Tibial nerve (tissue), 4 donors: Measurements from ENCODE around the gene ARMC9. TPM values are rescaled to one million over a fixed set of nuclear protein-coding genes. Genes with fewer than 3 reads are reported as not detected.

Source experiments
- DNase-seq, 2 donors: peaks; one replicate each; pipeline ENCODE4 v3.0.0-alpha.2; 2019; ENCODE audit warnings: low spot score in 2 of 2
- H3K27ac ChIP-seq, 4 donors: fragments of 200-600 bp; sonication (generic) in 3 of 4; one replicate each; pipeline ENCODE4 v1.5.1; 2017 to 2019; ENCODE audit warnings: mild to moderate bottlenecking in 1 of 4
- H3K27me3 ChIP-seq, 2 donors: fragments of 200-600 bp; sonication (generic) in 1 of 2; one replicate each; pipeline versions ENCODE4 v1.5.1 to v1.6.0; 2017 to 2019
- H3K36me3 ChIP-seq, 3 donors: fragments of 200-600 bp; sonication (generic); one replicate each; pipeline ENCODE4 v1.5.1; 2018 to 2019
- H3K4me1 ChIP-seq, 4 donors: fragments of 200-600 bp; sonication (generic) in 3 of 4; one replicate each; pipeline ENCODE4 v1.5.1; 2017 to 2019
- H3K4me3 ChIP-seq, 4 donors: fragments of 200-600 bp; sonication (generic) in 3 of 4; one replicate each; pipeline ENCODE4 v1.5.1; 2017 to 2019; ENCODE audit warnings: mild to moderate bottlenecking in 1 of 4, moderate library complexity in 1 of 4
- H3K9me3 ChIP-seq, 4 donors: fragments of 200-600 bp; sonication (generic) in 3 of 4; one replicate each; pipeline ENCODE4 v1.5.1; 2017 to 2019
- CTCF ChIP-seq, 5 experiments: fragments of 200-600 bp in 3 of 5; fragments of 450-650 bp in 2 of 5; sonication (generic) in 3 of 5; IDR thresholded peaks; one replicate each; pipeline ENCODE4 v1.5.1; 2016 to 2019; ENCODE audit warnings: antibody characterized with exemption in 5 of 5, mild to moderate bottlenecking in 3 of 5, moderate library complexity in 2 of 5
- EP300 ChIP-seq, 2 donors: sonication (generic); formaldehyde crosslinking; IDR thresholded peaks; one replicate each; pipeline ENCODE4 v1.6.1; 2017; ENCODE audit warnings: antibody characterized with exemption in 2 of 2, mild to moderate bottlenecking in 1 of 2
- POLR2A ChIP-seq, 2 donors: fragments of 450-650 bp; IDR thresholded peaks; one replicate each; pipeline ENCODE4 v1.6.1; 2017; ENCODE audit warnings: antibody characterized with exemption in 2 of 2, mild to moderate bottlenecking in 2 of 2, moderate library complexity in 2 of 2
- WGBS, 2 donors: methylation state at CpG; one replicate each; pipeline ENCODE4 v1.1.5; 2018; 5-methylcytosine and 5-hydroxymethylcytosine counted together
- total RNA-seq, 4 donors: library from RNA; depleted of rRNA; stranded (reverse); fragments of >200 nt; gene quantifications; one replicate each; pipeline ENCODE4 v1.1.0, GENCODE V29; 2016

The ARMC9 gene
- total RNA-seq, 4 donors from 2014 or later, result 8.7 to 30.0 (median 18.6) TPM

- WGBS, 2 donors, result 70 to 74% methylated on average over 12 of the region's 12 CpGs
- no peak for DNase-seq
- TF ChIP-seq CTCF (IDR thresholded peaks at IDR 0.05), result peak in 2 of 5 experiments; percentile 10 to 11
- TF ChIP-seq POLR2A (IDR thresholded peaks at IDR 0.05), result no peak
- TF ChIP-seq EP300 (IDR thresholded peaks at IDR 0.05), result no peak
- no peak overlapping the region for H3K4me3 ChIP-seq
- H3K36me3 ChIP-seq, result peaks cover 0 to 33% (median 0%) of the 10 kb centered on the region in 3 donors
- H3K4me1 ChIP-seq, result peaks cover 0 to 13% (median 1%) of the 10 kb centered on the region in 4 donors
- no peaks in the 10 kb centered on the region for H3K9me3 ChIP-seq
- H3K27ac ChIP-seq, result peak overlapping the region in 2 of 4 donors; percentile 36 to 53
- no peaks in the 10 kb centered on the region for H3K27me3 ChIP-seq
Measured at GRCh38 chr2:231361701-231362554, 163.5 kb downstream of the ARMC9 start.

- Histone ChIP-seq H3K9me3 (no peaks in the 10 kb centered on the region), H3K4me3 (no peak overlapping the region), H3K36me3 (peaks cover 0 to 26% (median 0%) of the 10 kb centered on the region in 3 donors), H3K27me3 (no peaks in the 10 kb centered on the region), H3K27ac (peak overlapping the region in 1 of 4 donors; percentile 53), H3K4me1 (peaks cover 0 to 12% (median 1%) of the 10 kb centered on the region in 4 donors)
- TF ChIP-seq EP300 (IDR thresholded peaks at IDR 0.05) (no peak), CTCF (IDR thresholded peaks at IDR 0.05) (no peak), POLR2A (IDR thresholded peaks at IDR 0.05) (no peak)
- DNase-seq, result no peak
- 74 to 83% methylated on average over 9 of the region's 9 CpGs for WGBS, 2 donors
Measured at GRCh38 chr2:231362555-231363184, 164.2 kb downstream of the ARMC9 start.

GRCh38 chr2:231364061-231364460 is 165.6 kb downstream of the ARMC9 start:
- TF ChIP-seq CTCF (IDR thresholded peaks at IDR 0.05), result no peak
- no peak for TF ChIP-seq EP300 (IDR thresholded peaks at IDR 0.05)
- TF ChIP-seq POLR2A (IDR thresholded peaks at IDR 0.05), result no peak
- 90 to 91% methylated on average over 5 of the region's 5 CpGs for WGBS, 2 donors
- DNase-seq, result no peak
- peaks cover 0 to 26% (median 0%) of the 10 kb centered on the region in 3 donors for H3K36me3 ChIP-seq
- no peaks in the 10 kb centered on the region for H3K9me3 ChIP-seq
- H3K4me3 ChIP-seq, result no peak overlapping the region
- peaks cover 0 to 12% (median 1%) of the 10 kb centered on the region in 4 donors for H3K4me1 ChIP-seq
- H3K27me3 ChIP-seq, result no peaks in the 10 kb centered on the region
- H3K27ac ChIP-seq, result peak overlapping the region in 1 of 4 donors; percentile 85

- H3K4me1 ChIP-seq, result peaks cover 0 to 12% (median 1%) of the 10 kb centered on the region in 4 donors
- TF ChIP-seq POLR2A (IDR thresholded peaks at IDR 0.05) (no peak), CTCF (IDR thresholded peaks at IDR 0.05) (no peak), EP300 (IDR thresholded peaks at IDR 0.05) (peak in 1 of 2 donors; percentile 5)
- peak overlapping the region in 3 of 4 donors; percentile 50 to 85 (median 65) for H3K27ac ChIP-seq
- DNase-seq, result no peak
- H3K36me3 ChIP-seq, result peaks cover 0 to 25% (median 0%) of the 10 kb centered on the region in 3 donors
- WGBS, 2 donors, result 37 to 50% methylated on average over 22 of the region's 22 CpGs
- peak overlapping the region in 1 of 4 donors; percentile 6 for H3K4me3 ChIP-seq
- no peaks in the 10 kb centered on the region for H3K27me3 ChIP-seq
- H3K9me3 ChIP-seq, result no peaks in the 10 kb centered on the region
Measured at GRCh38 chr2:231364961-231365810, 166.8 kb downstream of the ARMC9 start.
